H4 (cell line): ENCODE measurements around the gene EIF3C. TPM values are rescaled to one million over a fixed set of nuclear protein-coding genes. Genes with fewer than 3 reads are reported as not detected.
"Not testable (repeated sequence)": the region's sequence is repeated elsewhere in the genome, so short reads cannot be mapped to it uniquely, and the experiment has no call there.

Experiments used
- DNase-seq: peaks from one replicate; pipeline ENCODE4 v3.0.0-alpha.2; 2015; ENCODE audit warnings: low spot score
- total RNA-seq: library from RNA; depleted of rRNA; stranded (reverse); fragments of >200 nt; shearing (Covaris generic); gene quantifications from 2 replicates; pipeline ENCODE4 v1.2.3, GENCODE V29; 2014; rRNA removed

EIF3C gene
- total RNA-seq, 1 experiment from 2014 or later, result 71.4 TPM

DNA sequence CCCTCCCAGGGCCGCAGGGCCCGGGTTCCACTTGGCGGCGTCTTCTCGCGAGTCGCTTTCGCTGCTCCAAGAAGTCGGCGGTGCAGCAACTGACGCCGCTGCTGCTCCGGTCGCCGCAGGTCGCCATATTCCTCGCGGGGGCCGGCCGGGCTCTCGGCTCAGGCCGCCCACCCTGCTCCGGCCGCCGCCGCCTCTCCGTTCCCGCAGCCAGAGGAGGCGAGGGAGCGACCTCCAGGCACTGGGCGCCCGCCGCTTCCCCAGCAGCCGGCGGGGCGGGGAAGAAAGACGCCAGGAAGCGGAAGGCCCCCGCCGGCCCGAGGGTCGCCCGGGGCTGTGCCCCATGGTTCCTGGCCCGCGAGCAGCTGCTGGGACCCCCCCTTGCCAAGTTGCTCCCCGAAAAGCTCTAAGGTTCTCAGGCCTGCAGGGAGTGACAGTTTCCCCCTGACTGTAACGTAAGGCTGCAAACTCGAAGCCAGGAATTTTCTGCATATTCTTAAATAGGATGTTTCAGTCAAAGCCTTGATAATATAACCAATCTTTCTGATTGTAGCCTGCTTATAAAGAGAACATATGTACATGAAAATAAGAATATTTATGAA is 39.3 kb downstream of the EIF3C start:
- not testable (repeated sequence) for DNase-seq

DNA sequence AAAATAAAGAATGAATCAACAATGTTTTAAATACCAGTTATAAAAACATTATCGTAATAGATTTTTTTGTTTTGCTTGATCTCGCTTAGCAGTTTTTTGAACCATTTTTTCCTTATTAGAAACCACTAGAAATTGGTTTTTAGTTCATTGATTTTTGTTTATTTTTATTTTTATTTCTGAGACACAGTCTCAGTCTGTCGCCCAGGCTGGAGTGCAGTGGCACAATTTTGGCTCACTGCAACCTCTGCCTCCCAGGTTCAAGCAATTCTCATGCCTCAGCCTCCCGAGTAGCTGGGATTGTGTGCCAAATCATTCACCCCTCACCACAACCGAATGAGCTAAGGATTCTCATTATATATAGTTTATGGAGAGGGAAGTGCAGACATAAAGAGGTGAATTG is 40.2 kb downstream of the EIF3C start, which contains the start of gene NPIPB9:
Gene NPIPB9 (plus strand): TSS at position 301 of the 400 bp plus-strand sequence.
- DNase-seq, result not testable (repeated sequence)

DNA sequence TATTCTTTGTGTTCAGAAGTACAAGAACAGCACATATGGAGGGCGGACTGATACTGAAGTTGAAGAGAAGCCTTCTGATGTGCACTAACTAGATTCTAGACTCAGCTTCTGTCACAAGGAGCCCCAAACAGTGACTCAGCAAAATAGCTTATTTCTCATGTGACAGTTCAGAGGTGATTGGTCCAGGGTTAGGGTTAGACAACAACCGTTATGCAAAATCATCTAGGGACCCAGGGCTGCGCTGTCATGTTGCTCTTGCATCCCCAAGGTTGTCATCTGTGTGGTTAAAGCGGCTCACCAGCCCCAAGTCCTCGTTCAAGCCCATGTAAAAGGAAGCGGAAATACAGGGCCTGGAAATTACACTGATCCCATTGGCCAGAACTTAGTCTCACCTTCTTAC is 70.4 kb downstream of the EIF3C start:
- DNase-seq, result not testable (repeated sequence)

DNA sequence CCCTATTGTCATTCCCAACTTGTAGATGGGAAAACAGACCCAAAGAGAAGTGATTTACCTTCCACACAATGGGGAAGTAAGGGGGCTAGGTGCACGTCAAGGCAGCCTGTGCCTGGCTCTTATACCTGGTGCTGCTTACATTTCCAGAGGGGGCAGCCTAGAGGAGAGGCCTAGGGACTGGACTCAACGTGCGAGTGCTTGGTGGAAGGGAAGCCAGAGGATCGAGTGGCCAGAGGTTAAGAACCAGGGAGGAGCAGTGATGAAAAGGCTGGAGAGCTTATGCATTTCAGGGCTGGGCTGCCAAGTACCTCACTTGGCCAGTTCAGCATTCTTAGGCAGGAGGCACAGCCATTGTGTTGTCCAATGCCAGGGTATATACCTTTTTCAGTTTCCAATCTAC is 71.1 kb downstream of the EIF3C start:
- DNase-seq, result not testable (repeated sequence)

Other genes starting within 250 kb of the EIF3C start
- not detected in 2 replicates for gene NPIPB7, start 239.1 kb upstream of the EIF3C start, total RNA-seq
- gene CLN3, start 219.4 kb upstream of the EIF3C start, total RNA-seq, result 15.4 and 18.1 TPM in 2 replicates
- not detected in 2 replicates for gene APOBR, start 216.8 kb upstream of the EIF3C start, total RNA-seq
- not detected in 2 replicates for gene IL27, start 204.6 kb upstream of the EIF3C start, total RNA-seq
- 52.0 and 53.5 TPM in 2 replicates for gene NUPR1, start 172.5 kb upstream of the EIF3C start, total RNA-seq
- gene SGF29, start 157.5 kb upstream of the EIF3C start, total RNA-seq, result 10.0 and 15.4 TPM in 2 replicates
- gene SULT1A2, start 114.4 kb upstream of the EIF3C start, total RNA-seq, result 2.0 and 2.8 TPM in 2 replicates
- gene SULT1A1, start 101.4 kb upstream of the EIF3C start, total RNA-seq, result 50.4 and 51.9 TPM in 2 replicates
- not detected in 2 replicates for gene NPIPB8, start 73.4 kb upstream of the EIF3C start, total RNA-seq
- gene NPIPB9, start 40.3 kb downstream of the EIF3C start, total RNA-seq, result 0.46 and 1.7 TPM in 2 replicates
- 27.2 and 31.0 TPM in 2 replicates for gene ATXN2L, start 111.5 kb downstream of the EIF3C start, total RNA-seq
- gene TUFM, start 134.9 kb downstream of the EIF3C start, total RNA-seq, result 150 and 159 TPM in 2 replicates
- gene SH2B1, start 152.4 kb downstream of the EIF3C start, total RNA-seq, result 4.6 and 7.5 TPM in 2 replicates
- 0.04 TPM in 1 of 2 replicates, not detected in the other for gene ATP2A1, start 167.0 kb downstream of the EIF3C start, total RNA-seq
- gene RABEP2, start 213.8 kb downstream of the EIF3C start, total RNA-seq, result 13.7 and 31.9 TPM in 2 replicates
- not detected in 2 replicates for gene CD19, start 220.5 kb downstream of the EIF3C start, total RNA-seq
- gene NFATC2IP, start 239.5 kb downstream of the EIF3C start, total RNA-seq, result 9.9 and 12.7 TPM in 2 replicates